Type B pancreatic cell (in vitro differentiated cells): Measurements from ENCODE around the gene NCR2. TPM values are rescaled to one million over a fixed set of nuclear protein-coding genes. Genes with fewer than 3 reads are reported as not detected.

Experiments
- DNase-seq: peaks from one replicate; pipeline ENCODE4 v3.0.0; 2021; ENCODE audit warnings: mixed read lengths; ENCODE audit not compliant: unreplicated experiment; ENCODE audit errors: extremely low spot score
- H3K27ac Mint-ChIP-seq: 2 replicates; pipeline ENCODE4 v1.8.0; 2021; ENCODE audit warnings: mild to moderate bottlenecking, mixed read lengths
- H3K27me3 Mint-ChIP-seq: 2 replicates; pipeline ENCODE4 v1.8.0; 2021; ENCODE audit warnings: mixed read lengths
- H3K36me3 Mint-ChIP-seq: 2 replicates; pipeline ENCODE4 v1.8.0; 2021; ENCODE audit warnings: mixed read lengths
- H3K4me1 Mint-ChIP-seq: one replicate; pipeline ENCODE4 v1.8.0; 2021; ENCODE audit warnings: mixed read lengths; ENCODE audit not compliant: unreplicated experiment
- H3K4me3 Mint-ChIP-seq: 2 replicates; pipeline ENCODE4 v1.8.0; 2021; ENCODE audit warnings: mild to moderate bottlenecking, mixed read lengths
- H3K9me3 Mint-ChIP-seq: 2 replicates; pipeline ENCODE4 v1.8.0; 2021; ENCODE audit warnings: mixed read lengths
- total RNA-seq: library from RNA; stranded (reverse); gene quantifications from 2 replicates; pipeline ENCODE4 v1.2.1, GENCODE V29; 2021; ENCODE audit warnings: low replicate concordance
- TF ChIP-seq, protein P1 (sequence below): fragments of 200-600 bp; sonication (generic); conservative IDR thresholded peaks from 2 replicates; pipeline ENCODE4 v1.5.0; 2021; ENCODE audit warnings: antibody characterized with exemption, mild to moderate bottlenecking

Gene NCR2
- total RNA-seq, 1 donor from 2014 or later: not detected

DNA sequence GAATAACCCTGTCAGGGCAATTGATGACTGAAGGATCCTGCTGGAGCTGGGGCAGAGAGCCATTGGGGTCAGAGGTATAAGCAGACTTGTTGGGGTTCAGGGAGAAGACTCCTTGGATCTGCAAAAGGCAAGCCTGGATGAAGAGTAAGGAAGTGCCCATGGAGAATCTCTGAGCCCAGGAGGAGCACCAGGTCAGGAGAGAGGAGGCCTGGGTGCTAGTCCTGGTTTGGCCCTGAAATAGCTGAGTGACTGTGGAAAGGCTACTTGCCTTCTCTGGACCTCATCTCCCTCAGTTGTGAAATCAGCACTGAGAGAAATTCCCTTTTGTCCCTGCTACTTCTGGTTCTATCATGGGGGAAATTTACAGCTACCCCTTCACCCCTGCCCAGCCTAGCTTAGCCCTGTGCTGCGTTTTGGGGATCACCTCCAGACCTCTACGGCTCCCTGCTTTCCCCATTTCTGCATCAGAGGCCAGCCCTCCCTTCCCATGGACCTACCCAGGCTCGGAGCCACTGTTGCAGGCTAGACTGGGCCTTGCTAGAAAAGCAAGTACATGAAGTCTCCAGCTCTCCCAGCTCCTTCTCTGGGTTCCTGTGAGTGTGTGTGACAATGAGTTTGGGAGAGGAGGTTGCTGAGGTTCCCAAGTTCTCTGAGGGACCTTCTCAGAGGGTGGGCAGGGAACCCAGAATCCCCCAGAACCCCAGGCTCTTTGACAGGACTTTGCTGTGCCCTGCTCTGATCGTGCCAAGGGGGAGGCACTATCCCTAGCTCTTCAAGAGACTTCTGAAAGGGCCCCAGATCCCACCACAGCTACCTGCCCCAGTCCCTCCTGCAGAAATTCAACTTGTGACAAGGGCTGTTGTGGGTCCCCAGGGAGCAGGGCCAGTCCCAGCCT is 2.3 kb upstream of the NCR2 start:
- TF ChIP-seq, protein P1, sequence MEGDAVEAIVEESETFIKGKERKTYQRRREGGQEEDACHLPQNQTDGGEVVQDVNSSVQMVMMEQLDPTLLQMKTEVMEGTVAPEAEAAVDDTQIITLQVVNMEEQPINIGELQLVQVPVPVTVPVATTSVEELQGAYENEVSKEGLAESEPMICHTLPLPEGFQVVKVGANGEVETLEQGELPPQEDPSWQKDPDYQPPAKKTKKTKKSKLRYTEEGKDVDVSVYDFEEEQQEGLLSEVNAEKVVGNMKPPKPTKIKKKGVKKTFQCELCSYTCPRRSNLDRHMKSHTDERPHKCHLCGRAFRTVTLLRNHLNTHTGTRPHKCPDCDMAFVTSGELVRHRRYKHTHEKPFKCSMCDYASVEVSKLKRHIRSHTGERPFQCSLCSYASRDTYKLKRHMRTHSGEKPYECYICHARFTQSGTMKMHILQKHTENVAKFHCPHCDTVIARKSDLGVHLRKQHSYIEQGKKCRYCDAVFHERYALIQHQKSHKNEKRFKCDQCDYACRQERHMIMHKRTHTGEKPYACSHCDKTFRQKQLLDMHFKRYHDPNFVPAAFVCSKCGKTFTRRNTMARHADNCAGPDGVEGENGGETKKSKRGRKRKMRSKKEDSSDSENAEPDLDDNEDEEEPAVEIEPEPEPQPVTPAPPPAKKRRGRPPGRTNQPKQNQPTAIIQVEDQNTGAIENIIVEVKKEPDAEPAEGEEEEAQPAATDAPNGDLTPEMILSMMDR: no peak
- Mint-ChIP-seq H3K27ac (no peak overlapping the region), H3K4me1 (peaks cover 23% of the 10 kb centered on the region), H3K9me3 (no peaks in the 10 kb centered on the region), H3K36me3 (no peaks in the 10 kb centered on the region), H3K27me3 (peaks cover 10% of the 10 kb centered on the region), H3K4me3 (no peak overlapping the region)
- DNase-seq: no peak

DNA sequence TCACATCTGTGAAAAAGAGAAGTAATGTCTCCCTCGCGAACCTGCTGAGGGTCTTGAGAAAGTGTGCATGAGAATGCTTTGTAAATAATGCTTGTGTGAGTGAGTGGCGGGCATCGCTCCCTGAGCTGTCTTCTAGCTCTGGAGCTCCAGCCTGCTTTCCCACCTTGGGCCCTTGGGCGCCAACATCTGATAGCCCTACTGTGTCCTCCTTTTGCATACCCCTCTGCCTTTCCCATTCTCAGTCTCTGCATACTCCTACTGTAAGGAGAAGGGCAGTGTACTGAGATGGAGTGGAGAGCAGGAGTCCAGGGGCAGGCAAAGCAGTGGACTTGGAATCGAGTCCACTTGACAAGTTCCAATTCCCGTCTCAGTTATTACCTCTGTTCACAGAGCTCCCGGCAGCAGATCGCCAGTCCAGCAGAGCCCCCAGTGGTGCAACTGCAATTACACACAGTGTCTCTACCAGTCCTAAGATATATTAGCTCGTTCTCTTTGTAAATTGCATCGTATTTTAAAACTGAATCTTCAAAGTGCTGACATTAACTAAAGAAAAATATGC is 847 bp upstream of the NCR2 start:
- Mint-ChIP-seq H3K27ac (no peak overlapping the region), H3K36me3 (no peaks in the 10 kb centered on the region), H3K9me3 (no peaks in the 10 kb centered on the region), H3K4me1 (peaks cover 23% of the 10 kb centered on the region), H3K4me3 (no peak overlapping the region), H3K27me3 (peaks cover 10% of the 10 kb centered on the region)
- TF ChIP-seq, protein P1: peak; percentile 55
- DNase-seq: no peak

DNA sequence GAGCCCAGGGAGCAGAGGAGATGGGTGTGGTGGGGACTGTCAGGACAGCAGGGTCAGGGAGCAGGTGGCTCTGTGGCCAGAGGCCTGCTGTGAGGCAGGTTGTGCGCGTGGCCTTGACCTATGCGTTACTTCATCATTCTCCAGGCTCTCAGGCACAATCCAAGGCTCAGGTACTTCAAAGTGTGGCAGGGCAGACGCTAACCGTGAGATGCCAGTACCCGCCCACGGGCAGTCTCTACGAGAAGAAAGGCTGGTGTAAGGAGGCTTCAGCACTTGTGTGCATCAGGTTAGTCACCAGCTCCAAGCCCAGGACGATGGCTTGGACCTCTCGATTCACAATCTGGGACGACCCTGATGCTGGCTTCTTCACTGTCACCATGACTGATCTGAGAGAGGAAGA is 535 bp downstream of the NCR2 start:
- TF ChIP-seq, protein P1: no peak
- Mint-ChIP-seq H3K9me3 (no peaks in the 10 kb centered on the region), H3K4me1 (peaks cover 20% of the 10 kb centered on the region), H3K27me3 (peaks cover 11% of the 10 kb centered on the region), H3K36me3 (no peaks in the 10 kb centered on the region), H3K4me3 (no peak overlapping the region), H3K27ac (no peak overlapping the region)
- no peak for DNase-seq

DNA sequence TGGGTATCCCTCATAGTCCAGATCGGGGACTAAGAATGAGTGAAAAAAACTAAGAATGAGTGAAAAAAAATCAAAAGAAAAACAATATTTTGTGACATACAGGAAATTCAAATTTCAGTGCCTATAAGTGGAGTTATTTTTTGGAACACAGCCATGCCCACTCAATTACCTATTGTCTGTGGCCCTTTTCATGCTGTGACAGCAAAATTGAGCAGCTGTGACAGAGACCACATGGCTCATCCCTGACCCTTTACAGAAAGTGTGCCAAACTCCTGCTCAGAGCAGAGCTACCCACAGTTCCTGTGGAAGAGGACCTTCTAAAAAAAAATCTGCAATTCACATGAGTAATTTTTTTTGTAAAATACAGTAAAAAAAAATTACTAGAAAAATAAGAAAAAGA is 1.4 kb downstream of the NCR2 start:
- Mint-ChIP-seq H3K27ac (no peak overlapping the region), H3K9me3 (no peaks in the 10 kb centered on the region), H3K27me3 (peaks cover 8% of the 10 kb centered on the region), H3K4me1 (peaks cover 21% of the 10 kb centered on the region), H3K4me3 (no peak overlapping the region), H3K36me3 (no peaks in the 10 kb centered on the region)
- TF ChIP-seq, protein P1: no peak
- DNase-seq: no peak

DNA sequence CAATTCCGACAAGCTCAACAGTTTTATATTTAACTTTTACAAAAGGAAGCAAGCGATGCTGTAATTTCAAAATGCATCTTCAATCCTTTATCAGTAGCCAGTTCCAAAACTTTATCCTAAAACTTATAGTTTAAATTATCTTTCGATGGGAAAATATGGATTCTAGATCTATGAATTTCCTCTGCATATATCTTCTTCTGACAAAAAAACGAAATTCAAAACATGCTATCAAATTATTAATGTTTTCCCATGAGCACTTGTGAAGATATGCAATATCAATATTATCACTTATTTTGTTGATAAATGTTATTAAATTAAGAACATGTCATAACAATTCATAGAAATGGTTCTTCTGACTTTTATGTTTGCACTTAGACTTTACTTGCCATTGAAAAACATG is 2.3 kb downstream of the NCR2 start:
- peaks cover 12% of the 10 kb centered on the region for H3K27me3 Mint-ChIP-seq
- no peak overlapping the region for H3K4me3 Mint-ChIP-seq
- no peak overlapping the region for H3K27ac Mint-ChIP-seq
- no peak for DNase-seq
- H3K4me1 Mint-ChIP-seq: peaks cover 25% of the 10 kb centered on the region
- TF ChIP-seq, protein P1: no peak
- no peaks in the 10 kb centered on the region for H3K9me3 Mint-ChIP-seq
- H3K36me3 Mint-ChIP-seq: no peaks in the 10 kb centered on the region
